GM23338 (cell line): ENCODE data around the gene BRI3BP.

Experiments
- CREB1 ChIP-seq: fragments of 250-450 bp; sonication (Bioruptor Pico); IDR thresholded peaks from 2 replicates; pipeline ENCODE4 v1.5.0; 2020; ENCODE audit warnings: low read depth, mild to moderate bottlenecking, moderate library complexity
- CTCF ChIP-seq, 2 experiments: fragments of 200-600 bp in 1 of 2; sonication (generic) in 1 of 2; conservative IDR thresholded peaks; 2 replicates each; pipeline versions ENCODE4 v1.5.1 to v1.6.1; 2016 to 2017; ENCODE audit warnings: antibody characterized with exemption in 2 of 2, low read depth in 2 of 2, mild to moderate bottlenecking in 2 of 2, moderate library complexity in 1 of 2
- ETS1 ChIP-seq: IDR thresholded peaks from 2 replicates; pipeline ENCODE4 v1.6.1; 2016; ENCODE audit warnings: antibody characterized with exemption
- EZH2 ChIP-seq: fragments of 200-600 bp; sonication (generic); IDR thresholded peaks from one replicate; pipeline ENCODE4 v1.8.0; 2017; ENCODE audit warnings: antibody characterized with exemption, mild to moderate bottlenecking, low read depth; ENCODE audit not compliant: unreplicated experiment
- EZH2phosphoT487 ChIP-seq: fragments of 200-600 bp; sonication (generic); IDR thresholded peaks from one replicate; pipeline ENCODE4 v1.8.1; 2018; ENCODE audit warnings: antibody characterized with exemption; ENCODE audit not compliant: unreplicated experiment
- JUNB ChIP-seq: IDR thresholded peaks from one replicate; pipeline ENCODE4 v1.6.1; 2016; ENCODE audit warnings: antibody characterized with exemption; ENCODE audit not compliant: unreplicated experiment
- NANOG ChIP-seq: IDR thresholded peaks from 2 replicates; pipeline ENCODE4 v1.6.1; 2016; ENCODE audit warnings: antibody characterized with exemption, borderline replicate concordance
- POLR2AphosphoS5 ChIP-seq: IDR thresholded peaks from 2 replicates; pipeline ENCODE4 v1.6.1; 2016; ENCODE audit warnings: antibody characterized with exemption, low read depth
- REST ChIP-seq: IDR thresholded peaks from one replicate; pipeline ENCODE4 v1.6.1; 2018; ENCODE audit warnings: antibody characterized with exemption; ENCODE audit not compliant: unreplicated experiment
- ZNF114 ChIP-seq: fragments of 250-450 bp; sonication (Bioruptor Pico); IDR thresholded peaks from 2 replicates; pipeline ENCODE4 v1.5.0; 2020; ENCODE audit warnings: mild to moderate bottlenecking, moderate library complexity
- ZNF331 ChIP-seq: fragments of 250-450 bp; sonication (Bioruptor Pico); IDR thresholded peaks from 2 replicates; pipeline ENCODE4 v1.5.0; 2020; ENCODE audit warnings: low read depth, mild to moderate bottlenecking, moderate library complexity

GRCh38 chr12:124970647-124971402 lies 22.6 kb upstream of the BRI3BP start:
- TF ChIP-seq JUNB = no peak
- no peak for TF ChIP-seq POLR2AphosphoS5
- TF ChIP-seq CTCF (conservative IDR thresholded peaks at IDR 0.05; ENCODE audit: low read depth in 2 of 2) = no peak
- no peak for TF ChIP-seq EZH2
- no peak for TF ChIP-seq EZH2phosphoT487
- TF ChIP-seq ETS1 = no peak
- no peak for TF ChIP-seq NANOG
- no peak for TF ChIP-seq REST
- no peak for TF ChIP-seq ZNF114 (CRISPR knock-in tag)
- no peak for TF ChIP-seq CREB1 (CRISPR knock-in tag)
- no peak for TF ChIP-seq ZNF331 (CRISPR knock-in tag)
